H1 (cell line): ENCODE data around the gene TMIGD1. TPM values are rescaled to one million over a fixed set of nuclear protein-coding genes. Genes with fewer than 3 reads are reported as not detected.

Experiments
- RBBP5 ChIP-seq: IDR thresholded peaks from 2 replicates; pipeline ENCODE4 v1.7.1; 2012; ENCODE audit warnings: low read depth, mild to moderate bottlenecking, inconsistent platforms, low read length, moderate library complexity, borderline replicate concordance
- polyA plus RNA-seq, 7 experiments: library from polyadenylated mRNA; depleted of rRNA in 3 of 7; stranded (reverse) in 5 of 7; unstranded in 2 of 7; fragments of >200 nt in 5 of 7; fragments of 200-250 nt in 2 of 7; gene quantifications; 1 replicate in 5 of 7; 2 replicates in 1 of 7; 4 replicates in 1 of 7; pipeline versions ENCODE4 v1.2.1 to v1.2.3, GENCODE V29; 2011 to 2013; ENCODE audit warnings: missing spikeins in 2 of 7, mixed read lengths in 2 of 7
- total RNA-seq: library from RNA; stranded (reverse); fragmentation: NEBNext Ultra II Directional; extraction: Animal tissue kit (Norgen Biotek cat#: 25700); gene quantifications from 2 replicates; pipeline ENCODE4 v1.2.1, GENCODE V29; 2021

Gene TMIGD1
- total and polyA plus RNA-seq, 2 of the 8 experiments (the other 6 are each of a cell fraction or from before 2014, with no cell fraction given) = not detected

DNA sequence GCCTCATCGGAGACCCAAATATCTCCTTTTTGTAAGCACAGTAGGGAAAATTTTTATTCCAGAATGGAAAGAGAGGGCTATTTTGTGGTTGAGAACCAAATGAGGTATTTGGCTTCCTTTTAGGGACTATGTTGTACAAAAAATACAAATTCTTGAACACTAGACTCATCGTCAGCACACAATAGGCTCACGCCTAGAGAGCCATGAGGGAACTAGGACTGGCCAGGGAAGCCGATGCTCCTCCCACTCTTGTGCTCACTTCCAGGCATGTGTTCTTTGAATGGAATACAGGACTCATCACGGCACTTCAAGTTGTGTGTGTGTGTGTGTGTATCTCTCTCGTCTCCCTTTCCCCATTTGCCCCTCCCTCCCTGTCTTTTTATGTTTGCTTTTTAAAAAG is 24.3 kb downstream of the TMIGD1 start (continued):
- no peak for TF ChIP-seq RBBP5
- TF ChIP-seq, all 59 proteins: peak for 0
